HFF-Myc (cell line): Measurements from ENCODE around the gene NTSR2.

ENCODE experiments used
- DNase-seq: peaks from one replicate; pipeline ENCODE4 v3.0.0-alpha.2; 2011; ENCODE audit warnings: low read depth; ENCODE audit errors: extremely low read depth
- H3K4me3 ChIP-seq: replicated peaks from 2 replicates; pipeline ENCODE4 v1.5.1; 2011; ENCODE audit warnings: low read depth, mild to moderate bottlenecking, control low read depth, low read length
- CTCF ChIP-seq: IDR thresholded peaks from 2 replicates; pipeline ENCODE4 v1.5.1; 2012; ENCODE audit warnings: mild to moderate bottlenecking, low read depth, low read length, control low read depth; ENCODE audit errors: missing control alignments

NTSR2 gene

GRCh38 chr2:11657195-11657594 lies 12.8 kb downstream of the NTSR2 start:
- no peak for DNase-seq
- no peak overlapping the region for H3K4me3 ChIP-seq
- TF ChIP-seq CTCF: no peak

- no peak for DNase-seq
- H3K4me3 ChIP-seq: no peak overlapping the region
- TF ChIP-seq CTCF: no peak
Measured at GRCh38 chr2:11656671-11657101, 13.3 kb downstream of the NTSR2 start.

- no peak for TF ChIP-seq CTCF
- DNase-seq: no peak
- no peak overlapping the region for H3K4me3 ChIP-seq
Measured at GRCh38 chr2:11656252-11656651, 13.7 kb downstream of the NTSR2 start.

- no peak for DNase-seq
- no peak overlapping the region for H3K4me3 ChIP-seq
- TF ChIP-seq CTCF: no peak
Measured at GRCh38 chr2:11655495-11655894, 14.5 kb downstream of the NTSR2 start.

GRCh38 chr2:11652553-11652952 lies 17.4 kb downstream of the NTSR2 start:
- H3K4me3 ChIP-seq: no peak overlapping the region
- no peak for DNase-seq
- no peak for TF ChIP-seq CTCF

GRCh38 chr2:11651856-11652548 lies 18.0 kb downstream of the NTSR2 start:
- DNase-seq: no peak
- TF ChIP-seq CTCF: no peak
- H3K4me3 ChIP-seq: no peak overlapping the region

GRCh38 chr2:11649093-11649492 lies 20.9 kb downstream of the NTSR2 start:
- TF ChIP-seq CTCF: no peak
- H3K4me3 ChIP-seq: no peak overlapping the region
- no peak for DNase-seq
